Panc1 (cell line): ENCODE data around the gene USP6NL. TPM values are rescaled to one million over a fixed set of nuclear protein-coding genes. Genes with fewer than 3 reads are reported as not detected.

Source experiments
- ATAC-seq: fragments of 200-7000 bp; cut with Tn5 transposase; 2 replicates; pipeline ENCODE4 v1.9.1; 2020; ENCODE audit warnings: mild to moderate bottlenecking, moderate library complexity
- BruUV-seq: library from RNA; stranded (reverse); fragments of 400-500 nt; replicated peaks from 2 replicates; lab custom pipeline; 2021; lab: Mats Ljungman, UMichigan
- CTCF ChIA-PET: fragments of 300-600 bp; sonication (Branson Sonifier 250); formaldehyde crosslinking; loops from one replicate; lab custom pipeline; 2022; ENCODE audit warnings: antibody characterized with exemption; lab: Charles Lee
- POLR2A ChIA-PET: fragments of 300-600 bp; sonication (Branson Sonifier 250); formaldehyde crosslinking; loops from one replicate; lab custom pipeline; 2022; ENCODE audit warnings: antibody characterized with exemption; lab: Charles Lee
- DNase-seq: peaks from one replicate; pipeline ENCODE4 v3.0.0-alpha.2; 2010; ENCODE audit warnings: low read depth, low spot score
- H3K27ac ChIP-seq: 2 replicates; pipeline ENCODE4 v1.5.1; 2011; ENCODE audit warnings: mild to moderate bottlenecking, low read length, inconsistent platforms
- H3K27me3 ChIP-seq: fragments of 200-500 bp; sonication (Bioruptor generic); 2 replicates; pipeline ENCODE4 v1.6.0; 2014; ENCODE audit warnings: low read length, inconsistent platforms; ENCODE audit not compliant: control insufficient read depth, insufficient read depth
- H3K36me3 ChIP-seq: fragments of 200-500 bp; sonication (Bioruptor generic); 2 replicates; pipeline ENCODE4 v1.5.1; 2014; ENCODE audit warnings: inconsistent platforms, mild to moderate bottlenecking, low read length, moderate library complexity; ENCODE audit not compliant: control insufficient read depth, insufficient read depth
- H3K4me1 ChIP-seq: 2 replicates; pipeline ENCODE4 v1.5.1; 2011; ENCODE audit warnings: inconsistent platforms, mild to moderate bottlenecking, low read length, moderate library complexity; ENCODE audit not compliant: control insufficient read depth, insufficient read depth
- H3K4me3 ChIP-seq, 2 experiments: 2 replicates each; pipeline ENCODE4 v1.5.1; 2011 to 2012; ENCODE audit warnings: low read depth in 2 of 2, low read length in 2 of 2, mild to moderate bottlenecking in 2 of 2, inconsistent platforms in 1 of 2, moderate library complexity in 1 of 2
- H3K9me3 ChIP-seq: fragments of 200-500 bp; sonication (Bioruptor generic); 2 replicates; pipeline ENCODE4 v1.5.1; 2014; ENCODE audit warnings: low read depth, mild to moderate bottlenecking, inconsistent platforms, low read length, moderate library complexity; ENCODE audit not compliant: control insufficient read depth, insufficient read depth
- CTCF ChIP-seq: fragments of 450-650 bp; IDR thresholded peaks from 2 replicates; pipeline ENCODE4 v1.5.1; 2017; ENCODE audit warnings: mild to moderate bottlenecking
- POLR2AphosphoS5 ChIP-seq: IDR thresholded peaks from 2 replicates; pipeline ENCODE4 v1.6.1; 2012; ENCODE audit warnings: mild to moderate bottlenecking, low read depth, low read length, moderate library complexity
- REST ChIP-seq, 2 experiments: IDR thresholded peaks; 2 replicates each; pipeline ENCODE4 v1.6.1; 2011 to 2012; ENCODE audit warnings: low read depth in 2 of 2, control low read depth in 1 of 2, low read length in 1 of 2, mild to moderate bottlenecking in 1 of 2, moderate library complexity in 1 of 2; ENCODE audit not compliant: insufficient read depth in 1 of 2
- SIN3A ChIP-seq: IDR thresholded peaks from 2 replicates; pipeline ENCODE4 v1.6.1; 2012; ENCODE audit warnings: low read depth, mild to moderate bottlenecking, low read length, moderate library complexity, borderline replicate concordance; ENCODE audit not compliant: insufficient read depth
- TCF7L2 ChIP-seq: IDR thresholded peaks from 2 replicates; pipeline ENCODE4 v1.6.1; 2011; ENCODE audit warnings: mild to moderate bottlenecking, low read depth, low read length, inconsistent platforms
- in situ Hi-C: cut with HindIII; loops from 2 replicates; pipeline ENCODE4 v1.10.0; 2016; ENCODE audit warnings: low sequenced_read_pairs, low pct_unique_long_range_greater_than_20kb
- intact Hi-C: fragments of 100-400 bp; cut with micrococcal nuclease; formaldehyde crosslinking; loops from one replicate; pipeline ENCODE4 v1.10.0; 2022; ENCODE audit not compliant: unreplicated experiment
- total RNA-seq: library from RNA; stranded (reverse); gene quantifications from one replicate; pipeline ENCODE4 v1.2.1, GENCODE V29; 2021; ENCODE audit not compliant: unreplicated experiment

The USP6NL gene
- total RNA-seq, 1 experiment from 2014 or later = 13.9 TPM

GRCh38 chr10:11551104-11551503 lies 60.3 kb downstream of the USP6NL start:
- in situ Hi-C loops (no loop called here), intact Hi-C loops (no loop called here)
- BruUV-seq = no TSS peak
- ChIA-PET CTCF (no interaction called here), POLR2A (no interaction called here)
- TF ChIP-seq POLR2AphosphoS5 (no peak), SIN3A (no peak), CTCF (no peak), REST (IDR thresholded peaks at IDR 0.05; ENCODE audit: insufficient read depth in 1 of 2, low read depth in 2 of 2, low read length in 1 of 2) (no peak), TCF7L2 (no peak)
- no peaks in the 10 kb centered on the region for H3K9me3 ChIP-seq
- H3K4me1 ChIP-seq = peaks cover 10% of the 10 kb centered on the region
- H3K4me3 ChIP-seq = no peak overlapping the region
- H3K36me3 ChIP-seq = no peaks in the 10 kb centered on the region
- no peak overlapping the region for H3K27ac ChIP-seq
- no peaks in the 10 kb centered on the region for H3K27me3 ChIP-seq
- no peak for ATAC-seq
- DNase-seq = no peak

- ATAC-seq (no peak), DNase-seq (no peak)
- Histone ChIP-seq H3K9me3 (no peaks in the 10 kb centered on the region), H3K4me1 (peaks cover 10% of the 10 kb centered on the region), H3K36me3 (no peaks in the 10 kb centered on the region), H3K27ac (no peak overlapping the region), H3K4me3 (no peak overlapping the region), H3K27me3 (no peaks in the 10 kb centered on the region)
- intact Hi-C loops (no loop called here), in situ Hi-C loops (no loop called here)
- no TSS peak for BruUV-seq
- ChIA-PET CTCF (no interaction called here), POLR2A (no interaction called here)
- no peak for TF ChIP-seq CTCF
- no peak for TF ChIP-seq POLR2AphosphoS5
- TF ChIP-seq TCF7L2 = no peak
- no peak for TF ChIP-seq REST (IDR thresholded peaks at IDR 0.05; ENCODE audit: insufficient read depth in 1 of 2, low read depth in 2 of 2, low read length in 1 of 2)
- TF ChIP-seq SIN3A = no peak
Observed at GRCh38 chr10:11548768-11549099, 62.7 kb downstream of the USP6NL start.
